IPS-18a (cell line): Measurements from ENCODE around the gene CCDC179.
A peak's percentile ranks its signal among the peaks of the same experiment; 100 is the strongest.

Experiments used
- H3K27ac ChIP-seq: one replicate; pipeline ENCODE4 v1.5.1; 2013; ENCODE audit warnings: low read length
- H3K27me3 ChIP-seq: one replicate; pipeline ENCODE4 v1.6.1; 2013; ENCODE audit warnings: mild to moderate bottlenecking, low read length; ENCODE audit not compliant: control insufficient read depth, insufficient read depth
- H3K36me3 ChIP-seq: one replicate; pipeline ENCODE4 v1.6.1; 2013; ENCODE audit warnings: low read depth, low read length; ENCODE audit not compliant: control insufficient read depth
- H3K4me1 ChIP-seq: one replicate; pipeline ENCODE4 v1.6.1; 2013; ENCODE audit warnings: low read depth, low read length; ENCODE audit not compliant: control insufficient read depth
- H3K4me3 ChIP-seq: one replicate; pipeline ENCODE4 v1.5.1; 2013; ENCODE audit warnings: low read length
- H3K9ac ChIP-seq: one replicate; pipeline ENCODE4 v1.6.1; 2013; ENCODE audit warnings: mild to moderate bottlenecking, low read length, moderate library complexity
- H3K9me3 ChIP-seq: one replicate; pipeline ENCODE4 v1.6.1; 2013; ENCODE audit warnings: low read depth, low read length; ENCODE audit not compliant: control insufficient read depth

CCDC179 gene

GRCh38 chr11:22859756-22860155 is 518 bp downstream of the CCDC179 start:
- no peak overlapping the region for H3K27ac ChIP-seq
- no peak overlapping the region for H3K9ac ChIP-seq
- H3K9me3 ChIP-seq, result no peaks in the 10 kb centered on the region
- no peak overlapping the region for H3K4me3 ChIP-seq
- H3K4me1 ChIP-seq, result peaks cover 4% of the 10 kb centered on the region
- no peaks in the 10 kb centered on the region for H3K27me3 ChIP-seq
- no peaks in the 10 kb centered on the region for H3K36me3 ChIP-seq

GRCh38 chr11:22851477-22851876 is 8.8 kb downstream of the CCDC179 start:
- H3K36me3 ChIP-seq, result no peaks in the 10 kb centered on the region

GRCh38 chr11:22846726-22847125 is 13.5 kb downstream of the CCDC179 start:
- Histone ChIP-seq H3K4me3 (no peak overlapping the region), H3K27me3 (no peaks in the 10 kb centered on the region), H3K27ac (no peak overlapping the region), H3K9ac (no peak overlapping the region), H3K4me1 (no peaks in the 10 kb centered on the region), H3K36me3 (no peaks in the 10 kb centered on the region), H3K9me3 (no peaks in the 10 kb centered on the region)

More at GRCh38 chr11:22851477-22851876, 8.8 kb downstream of the CCDC179 start:
- Histone ChIP-seq H3K4me1 (no peaks in the 10 kb centered on the region), H3K27ac (no peak overlapping the region), H3K27me3 (no peaks in the 10 kb centered on the region), H3K9ac (no peak overlapping the region), H3K4me3 (no peak overlapping the region), H3K9me3 (no peaks in the 10 kb centered on the region)

- Histone ChIP-seq H3K9me3 (no peaks in the 10 kb centered on the region), H3K4me3 (no peak overlapping the region), H3K4me1 (peaks cover 9% of the 10 kb centered on the region), H3K27ac (no peak overlapping the region), H3K27me3 (peaks cover 14% of the 10 kb centered on the region), H3K36me3 (no peaks in the 10 kb centered on the region), H3K9ac (no peak overlapping the region)
These were observed 27.8 kb downstream of the CCDC179 start for GRCh38 chr11:22832315-22833015.

- H3K4me3 ChIP-seq, result peak overlapping the region; percentile 45
- H3K36me3 ChIP-seq, result no peaks in the 10 kb centered on the region
- no peak overlapping the region for H3K9ac ChIP-seq
- no peaks in the 10 kb centered on the region for H3K9me3 ChIP-seq
- peaks cover 9% of the 10 kb centered on the region for H3K4me1 ChIP-seq
- H3K27ac ChIP-seq, result no peak overlapping the region
- peaks cover 14% of the 10 kb centered on the region for H3K27me3 ChIP-seq
These were observed 30.2 kb downstream of the CCDC179 start for GRCh38 chr11:22830082-22830414.

GRCh38 chr11:22829231-22830081 is 30.8 kb downstream of the CCDC179 start, which contains the start of gene SVIP:
TSS of gene SVIP (minus strand) at chr11:22829801. CDS start at chr11:22829748, 53 bp downstream.
- H3K27me3 ChIP-seq, result peaks cover 14% of the 10 kb centered on the region
- H3K27ac ChIP-seq, result no peak within 1 kb of the TSS
- no peaks in the 10 kb centered on the region for H3K9me3 ChIP-seq
- H3K4me1 ChIP-seq, result peaks cover 9% of the 10 kb centered on the region
- H3K4me3 ChIP-seq, result peak within 1 kb of the TSS; percentile 75
- H3K36me3 ChIP-seq, result no peaks in the 10 kb centered on the region
- H3K9ac ChIP-seq, result peak within 1 kb of the TSS; percentile 61

- H3K4me3 ChIP-seq, result peak overlapping the region; percentile 75
- no peak overlapping the region for H3K27ac ChIP-seq
- H3K9me3 ChIP-seq, result no peaks in the 10 kb centered on the region
- H3K9ac ChIP-seq, result no peak overlapping the region
- peaks cover 9% of the 10 kb centered on the region for H3K4me1 ChIP-seq
- peaks cover 14% of the 10 kb centered on the region for H3K27me3 ChIP-seq
- H3K36me3 ChIP-seq, result no peaks in the 10 kb centered on the region
These were observed 31.9 kb downstream of the CCDC179 start for GRCh38 chr11:22828373-22828772.

GRCh38 chr11:22822203-22822602 is 38.1 kb downstream of the CCDC179 start:
- no peak overlapping the region for H3K4me3 ChIP-seq
- H3K36me3 ChIP-seq, result no peaks in the 10 kb centered on the region
- no peaks in the 10 kb centered on the region for H3K4me1 ChIP-seq
- no peaks in the 10 kb centered on the region for H3K9me3 ChIP-seq
- H3K27me3 ChIP-seq, result no peaks in the 10 kb centered on the region
- H3K9ac ChIP-seq, result no peak overlapping the region
- H3K27ac ChIP-seq, result no peak overlapping the region

GRCh38 chr11:22809893-22810292 is 50.4 kb downstream of the CCDC179 start:
- Histone ChIP-seq H3K4me3 (no peak overlapping the region), H3K4me1 (no peaks in the 10 kb centered on the region), H3K27me3 (no peaks in the 10 kb centered on the region), H3K9ac (no peak overlapping the region), H3K36me3 (no peaks in the 10 kb centered on the region), H3K9me3 (no peaks in the 10 kb centered on the region), H3K27ac (no peak overlapping the region)

GRCh38 chr11:22808571-22809197 is 51.6 kb downstream of the CCDC179 start:
- no peak overlapping the region for H3K27ac ChIP-seq
- H3K9ac ChIP-seq, result no peak overlapping the region
- no peak overlapping the region for H3K4me3 ChIP-seq
- H3K9me3 ChIP-seq, result no peaks in the 10 kb centered on the region
- H3K4me1 ChIP-seq, result no peaks in the 10 kb centered on the region
- H3K36me3 ChIP-seq, result no peaks in the 10 kb centered on the region
- no peaks in the 10 kb centered on the region for H3K27me3 ChIP-seq

- Histone ChIP-seq H3K4me3 (no peak overlapping the region), H3K27me3 (no peaks in the 10 kb centered on the region), H3K36me3 (no peaks in the 10 kb centered on the region), H3K9me3 (no peaks in the 10 kb centered on the region), H3K27ac (no peak overlapping the region), H3K4me1 (no peaks in the 10 kb centered on the region), H3K9ac (no peak overlapping the region)
These were observed 52.3 kb downstream of the CCDC179 start for GRCh38 chr11:22807855-22808570.
